GM12878 (cell line): ENCODE measurements around the gene FCF1. TPM values are rescaled to one million over a fixed set of nuclear protein-coding genes. Genes with fewer than 3 reads are reported as not detected.

ENCODE experiments used
- ATAC-seq: fragments of 200-7000 bp; cut with Tn5 transposase; 3 replicates; pipeline ENCODE4 v1.9.1; 2020; ENCODE audit warnings: mild to moderate bottlenecking, moderate library complexity
- BruUV-seq: library from RNA; stranded (reverse); fragments of 400-500 nt; replicated peaks from 2 replicates; lab custom pipeline; 2021; lab: Mats Ljungman, UMichigan
- CTCF ChIA-PET: fragments of 300-600 bp; sonication (Branson Sonifier 250); formaldehyde crosslinking; extraction: SDS; loops from one replicate; lab custom pipeline; 2021; ENCODE audit warnings: inconsistent platforms; lab: Yijun Ruan, JAX
- POLR2A ChIA-PET: fragments of 350-600 bp; formaldehyde crosslinking; extraction: SDS; loops from one replicate; lab custom pipeline; 2021; ENCODE audit warnings: inconsistent platforms; lab: Charles Lee
- RAD21 ChIA-PET: fragments of 300-600 bp; sonication (Branson Sonifier 250); formaldehyde crosslinking; loops from one replicate; lab custom pipeline; 2023; ENCODE audit warnings: antibody characterized with exemption; ENCODE audit not compliant: unreplicated experiment; lab: Charles Lee
- SMC1A ChIA-PET: fragments of 300-600 bp; sonication (Branson Sonifier 250); formaldehyde crosslinking; loops from one replicate; lab custom pipeline; 2023; ENCODE audit not compliant: unreplicated experiment, uncharacterized antibody; lab: Charles Lee
- DNase-seq: peaks from one replicate; pipeline ENCODE4 v3.0.0-alpha.2; 2011; ENCODE audit warnings: low read depth, low spot score
- FAIRE-seq: peaks from 3 replicates; lab custom pipeline; 2011; peaks lifted over from hg19 to GRCh38; lab: Jason Lieb, UNC
- H2AFZ ChIP-seq: 2 replicates; pipeline ENCODE4 v1.6.0; 2011; ENCODE audit warnings: low read depth, low read length, control low read depth; ENCODE audit not compliant: control insufficient read depth
- H3K27ac ChIP-seq: 2 replicates; pipeline ENCODE4 v1.5.1; 2011; ENCODE audit warnings: control low read depth; ENCODE audit not compliant: control insufficient read depth, insufficient read depth
- H3K27me3 ChIP-seq, 2 experiments: replicated peaks in 1 of 2; 2 replicates each; pipeline versions ENCODE4 v1.6.0 to v1.6.1; 2011; ENCODE audit warnings: low read length in 1 of 2; ENCODE audit not compliant: control insufficient read depth in 2 of 2, insufficient read depth in 2 of 2
- H3K36me3 ChIP-seq, 2 experiments: 2 replicates each; pipeline ENCODE4 v1.5.1; 2011; ENCODE audit warnings: low read length in 1 of 2; ENCODE audit not compliant: control insufficient read depth in 2 of 2, insufficient read depth in 2 of 2
- H3K4me1 ChIP-seq: 2 replicates; pipeline ENCODE4 v1.6.1; 2011; ENCODE audit warnings: mild to moderate bottlenecking, low read length, moderate library complexity, mixed read lengths; ENCODE audit not compliant: control insufficient read depth, insufficient read depth
- H3K4me2 ChIP-seq: 2 replicates; pipeline ENCODE4 v1.6.0; 2011; ENCODE audit warnings: control low read depth; ENCODE audit not compliant: control insufficient read depth, insufficient read depth
- H3K4me3 ChIP-seq: fragments of 200-600 bp; sonication (generic); 2 replicates; pipeline ENCODE4 v1.5.1; 2016
- H3K79me2 ChIP-seq: 2 replicates; pipeline ENCODE4 v1.6.0; 2011; ENCODE audit warnings: low read length; ENCODE audit not compliant: control insufficient read depth, insufficient read depth
- H3K9ac ChIP-seq: 2 replicates; pipeline ENCODE4 v1.8.0; 2011; ENCODE audit warnings: low read length, control low read depth, mixed read lengths; ENCODE audit not compliant: control insufficient read depth, insufficient read depth
- H3K9me3 ChIP-seq: replicated peaks from 3 replicates; pipeline ENCODE4 v1.5.1; 2011; ENCODE audit warnings: mild to moderate bottlenecking, low read length; ENCODE audit not compliant: control insufficient read depth, insufficient read depth
- H4K20me1 ChIP-seq: 2 replicates; pipeline ENCODE4 v1.6.0; 2011; ENCODE audit not compliant: control insufficient read depth, insufficient read depth
- EGR1 ChIP-seq, 2 experiments: IDR thresholded peaks; 1 replicate in 1 of 2; 2 replicates in 1 of 2; pipeline ENCODE4 v1.6.1; 2011 to 2012; ENCODE audit warnings: low read depth in 2 of 2, low read length in 2 of 2, borderline replicate concordance in 1 of 2, mild to moderate bottlenecking in 1 of 2, moderate library complexity in 1 of 2
- FOXM1 ChIP-seq: IDR thresholded peaks from 2 replicates; pipeline ENCODE4 v1.6.1; 2012; ENCODE audit warnings: low read depth, mild to moderate bottlenecking, inconsistent platforms, low read length, moderate library complexity
- MTA2 ChIP-seq: fragments of 450-650 bp; IDR thresholded peaks from 2 replicates; pipeline ENCODE4 v1.6.1; 2016; ENCODE audit warnings: low read depth, mild to moderate bottlenecking, moderate library complexity
- NBN ChIP-seq: fragments of 450-650 bp; IDR thresholded peaks from 2 replicates; pipeline ENCODE4 v1.6.1; 2016
- NFYA ChIP-seq: IDR thresholded peaks from 2 replicates; pipeline ENCODE4 v1.6.1; 2011; ENCODE audit warnings: low read depth, mild to moderate bottlenecking, low read length, improper control_type of control experiment, borderline replicate concordance
- POLR2AphosphoS2 ChIP-seq: IDR thresholded peaks from 2 replicates; pipeline ENCODE4 v1.6.1; 2011; ENCODE audit warnings: low read depth, mild to moderate bottlenecking, low read length, improper control_type of control experiment, moderate library complexity
- RBBP5 ChIP-seq: fragments of 200-600 bp; sonication (generic); conservative IDR thresholded peaks from 2 replicates; pipeline ENCODE4 v1.6.1; 2016
- SIN3A ChIP-seq: IDR thresholded peaks from 2 replicates; pipeline ENCODE4 v1.6.1; 2012; ENCODE audit warnings: low read depth, low read length, improper control_type of control experiment
- SMAD1 ChIP-seq: fragments of 450-650 bp; IDR thresholded peaks from 2 replicates; pipeline ENCODE4 v1.6.1; 2018; ENCODE audit warnings: mild to moderate bottlenecking, low read depth; ENCODE audit not compliant: partially characterized antibody
- SP1 ChIP-seq: IDR thresholded peaks from one replicate; pipeline ENCODE4 v1.6.1; 2011; ENCODE audit warnings: low read depth, low read length
- WGBS: methylation state at CpG from one replicate; pipeline ENCODE4 v1.1.6; 2016; ENCODE audit warnings: low lambda C conversion rate; ENCODE audit not compliant: insufficient replicate concordance, insufficient coverage; ENCODE audit errors: missing lambda C conversion rate; 5-methylcytosine and 5-hydroxymethylcytosine counted together
- in situ Hi-C: fragments of 300-500 bp; cut with MboI; formaldehyde crosslinking; loops from 9 replicates; pipeline ENCODE4 v1.14.3; 2018; ENCODE audit warnings: mixed read lengths
- intact Hi-C: fragments of 100-400 bp; cut with micrococcal nuclease; formaldehyde crosslinking; loops from one replicate; pipeline ENCODE4 v1.14.2; 2022; ENCODE audit not compliant: unreplicated experiment
- polyA plus RNA-seq, 11 experiments: library from polyadenylated mRNA; depleted of rRNA in 4 of 11; unstranded in 6 of 11; stranded (reverse) in 5 of 11; fragments of >200 nt; fragmentation: Nextera tagmentation in 4 of 11; fragmentation: Illumina TruSeq in 1 of 11; extraction: Ambion mirVana in 4 of 11; extraction: Trizol in 1 of 11; gene quantifications; 1 replicate in 1 of 11; 2 replicates in 10 of 11; pipeline versions ENCODE4 v1.2.1 to v1.2.3, GENCODE V29; 2011 to 2016; ENCODE audit warnings: inconsistent platforms in 2 of 11, missing spikeins in 2 of 11, low read depth in 1 of 11
- total RNA-seq, 4 experiments: library from RNA; depleted of rRNA in 3 of 4; stranded (reverse); fragments of >200 nt in 3 of 4; fragmentation: Illumina TruSeq in 1 of 4; extraction: Trizol in 1 of 4; gene quantifications; 2 replicates each; pipeline versions ENCODE4 v1.2.1 to v1.2.3, GENCODE V29; 2013 to 2021
- TF ChIP-seq, protein P1 (sequence below): fragments of 150-350 bp; IDR thresholded peaks from 2 replicates; pipeline ENCODE4 v1.6.1; 2014; ENCODE audit warnings: mild to moderate bottlenecking, low read depth, low read length
- TF ChIP-seq, protein P2 (sequence below): fragments of 450-650 bp; formaldehyde crosslinking; IDR thresholded peaks from 2 replicates; pipeline ENCODE4 v1.5.0; 2022; ENCODE audit warnings: mild to moderate bottlenecking, missing genetic modification characterization

FCF1 gene
- total and polyA plus RNA-seq, 10 of the 15 experiments (the other 5 are each of a cell fraction or from before 2014, with no cell fraction given) = 6.2 to 88.7 (median 28.5) TPM

DNA sequence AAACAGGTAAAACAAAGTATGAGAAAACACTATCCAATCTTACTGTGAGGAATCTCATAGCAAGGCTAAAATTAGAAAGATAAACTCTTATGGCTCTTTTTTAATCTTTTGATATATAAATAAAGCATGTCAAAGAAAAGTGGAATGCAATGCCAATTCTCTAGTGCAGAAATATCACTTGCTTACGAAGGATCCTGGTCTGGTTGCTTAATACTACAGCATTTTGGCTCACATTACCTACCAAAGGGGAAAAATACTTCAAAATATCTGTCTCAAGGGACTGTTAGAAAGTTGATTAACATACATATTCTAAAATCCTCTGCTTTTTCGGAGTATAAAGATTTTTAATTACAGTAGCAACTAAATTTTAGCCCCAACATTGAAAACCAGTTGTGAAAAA is 21.5 kb upstream of the FCF1 start:
- in situ Hi-C loops = no loop called here
- ChIA-PET SMC1A (no interaction called here), POLR2A (no interaction called here), RAD21 (interaction anchor here (0.6 kb wide), 1 partner anchor 1593 kb away, joined by 3 read pairs; no protein-coding TSS in a partner anchor), CTCF (interaction anchor here (0.9 to 2.5 kb wide), 2 partner anchors 80 to 83 kb away, joined by 3 to 5 read pairs; partner anchors contain the start of gene LTBP2)
- H3K27me3 ChIP-seq = no peaks in the 10 kb centered on the region
- DNase-seq (no peak), ATAC-seq (no peak), FAIRE-seq (no peak)
- H3K27ac ChIP-seq = no peak overlapping the region
- no peak overlapping the region for H3K4me2 ChIP-seq
- no peaks in the 10 kb centered on the region for H3K4me1 ChIP-seq
- TF ChIP-seq, protein P1, sequence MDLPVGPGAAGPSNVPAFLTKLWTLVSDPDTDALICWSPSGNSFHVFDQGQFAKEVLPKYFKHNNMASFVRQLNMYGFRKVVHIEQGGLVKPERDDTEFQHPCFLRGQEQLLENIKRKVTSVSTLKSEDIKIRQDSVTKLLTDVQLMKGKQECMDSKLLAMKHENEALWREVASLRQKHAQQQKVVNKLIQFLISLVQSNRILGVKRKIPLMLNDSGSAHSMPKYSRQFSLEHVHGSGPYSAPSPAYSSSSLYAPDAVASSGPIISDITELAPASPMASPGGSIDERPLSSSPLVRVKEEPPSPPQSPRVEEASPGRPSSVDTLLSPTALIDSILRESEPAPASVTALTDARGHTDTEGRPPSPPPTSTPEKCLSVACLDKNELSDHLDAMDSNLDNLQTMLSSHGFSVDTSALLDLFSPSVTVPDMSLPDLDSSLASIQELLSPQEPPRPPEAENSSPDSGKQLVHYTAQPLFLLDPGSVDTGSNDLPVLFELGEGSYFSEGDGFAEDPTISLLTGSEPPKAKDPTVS = no peak
- TF ChIP-seq POLR2AphosphoS2 = no peak
- TF ChIP-seq SP1 = no peak
- TF ChIP-seq, protein P2, sequence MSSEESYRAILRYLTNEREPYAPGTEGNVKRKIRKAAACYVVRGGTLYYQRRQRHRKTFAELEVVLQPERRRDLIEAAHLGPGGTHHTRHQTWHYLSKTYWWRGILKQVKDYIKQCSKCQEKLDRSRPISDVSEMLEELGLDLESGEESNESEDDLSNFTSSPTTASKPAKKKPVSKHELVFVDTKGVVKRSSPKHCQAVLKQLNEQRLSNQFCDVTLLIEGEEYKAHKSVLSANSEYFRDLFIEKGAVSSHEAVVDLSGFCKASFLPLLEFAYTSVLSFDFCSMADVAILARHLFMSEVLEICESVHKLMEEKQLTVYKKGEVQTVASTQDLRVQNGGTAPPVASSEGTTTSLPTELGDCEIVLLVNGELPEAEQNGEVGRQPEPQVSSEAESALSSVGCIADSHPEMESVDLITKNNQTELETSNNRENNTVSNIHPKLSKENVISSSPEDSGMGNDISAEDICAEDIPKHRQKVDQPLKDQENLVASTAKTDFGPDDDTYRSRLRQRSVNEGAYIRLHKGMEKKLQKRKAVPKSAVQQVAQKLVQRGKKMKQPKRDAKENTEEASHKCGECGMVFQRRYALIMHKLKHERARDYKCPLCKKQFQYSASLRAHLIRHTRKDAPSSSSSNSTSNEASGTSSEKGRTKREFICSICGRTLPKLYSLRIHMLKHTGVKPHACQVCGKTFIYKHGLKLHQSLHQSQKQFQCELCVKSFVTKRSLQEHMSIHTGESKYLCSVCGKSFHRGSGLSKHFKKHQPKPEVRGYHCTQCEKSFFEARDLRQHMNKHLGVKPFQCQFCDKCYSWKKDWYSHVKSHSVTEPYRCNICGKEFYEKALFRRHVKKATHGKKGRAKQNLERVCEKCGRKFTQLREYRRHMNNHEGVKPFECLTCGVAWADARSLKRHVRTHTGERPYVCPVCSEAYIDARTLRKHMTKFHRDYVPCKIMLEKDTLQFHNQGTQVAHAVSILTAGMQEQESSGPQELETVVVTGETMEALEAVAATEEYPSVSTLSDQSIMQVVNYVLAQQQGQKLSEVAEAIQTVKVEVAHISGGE (CRISPR knock-in tag) = no peak
- no peak for TF ChIP-seq NFYA
- no peak for TF ChIP-seq MTA2
- no peak for TF ChIP-seq SIN3A
- TF ChIP-seq SMAD1 = no peak
- no peak for TF ChIP-seq EGR1 (IDR thresholded peaks at IDR 0.05; ENCODE audit: borderline replicate concordance in 1 of 2, low read depth in 2 of 2, low read length in 2 of 2)
- TF ChIP-seq RBBP5 = no peak
- TF ChIP-seq NBN = no peak
- TF ChIP-seq FOXM1 = no peak
- 98% methylated on average over 2 of the region's 2 CpGs for WGBS
- H3K4me3 ChIP-seq = no peak overlapping the region
- no peaks in the 10 kb centered on the region for H3K9me3 ChIP-seq
- peaks cover 0 to 14% of the 10 kb centered on the region in 2 experiments; a peak in 3 of 4 replicates for H3K36me3 ChIP-seq
- no peak overlapping the region for H3K9ac ChIP-seq
- intact Hi-C loops = no loop called here
- BruUV-seq = TSS peak; percentile 35
- no peak overlapping the region for H2AFZ ChIP-seq
- H4K20me1 ChIP-seq = no peaks in the 10 kb centered on the region
- H3K79me2 ChIP-seq = no peaks in the 10 kb centered on the region
